HEK293 (cell line): Measurements from ENCODE around the gene NGB.
"Not testable (repeated sequence)": the region's sequence is repeated elsewhere in the genome, so short reads cannot be mapped to it uniquely, and the experiment has no call there.

Experiments
- CTCF ChIA-PET: fragments of 350-600 bp; formaldehyde crosslinking; extraction: SDS; loops from one replicate; lab custom pipeline; 2021; ENCODE audit warnings: antibody characterized with exemption; lab: Yijun Ruan, JAX
- POLR2A ChIA-PET: fragments of 300-600 bp; formaldehyde crosslinking; extraction: SDS; loops from one replicate; lab custom pipeline; 2020; ENCODE audit warnings: antibody characterized with exemption, inconsistent platforms; lab: Yijun Ruan, JAX
- H3K27ac ChIP-seq: fragments of 200-500 bp; sonication (Bioruptor generic); 2 replicates; pipeline ENCODE4 v1.5.1; 2014; ENCODE audit warnings: low read depth, low read length, control low read depth, inconsistent platforms; ENCODE audit errors: extremely low read depth
- H3K36me3 ChIP-seq, 2 experiments: fragments of 200-500 bp in 1 of 2; sonication (Bioruptor generic) in 1 of 2; 1 replicate in 1 of 2; 2 replicates in 1 of 2; pipeline ENCODE4 v1.5.1; 2014 to 2017; ENCODE audit warnings: inconsistent platforms in 2 of 2, low read length in 2 of 2; ENCODE audit not compliant: control insufficient read depth in 2 of 2, insufficient read depth in 1 of 2
- H3K4me1 ChIP-seq: fragments of 200-500 bp; sonication (Bioruptor generic); 2 replicates; pipeline ENCODE4 v1.5.1; 2014; ENCODE audit warnings: mild to moderate bottlenecking, low read length, inconsistent platforms; ENCODE audit not compliant: control insufficient read depth, insufficient read depth
- H3K4me3 ChIP-seq: 2 replicates; pipeline ENCODE4 v1.5.1; 2011; ENCODE audit warnings: low read depth, mild to moderate bottlenecking, control low read depth, low read length, moderate library complexity
- H3K9me3 ChIP-seq: fragments of 200-500 bp; sonication (Bioruptor generic); 2 replicates; pipeline ENCODE4 v1.5.1; 2014; ENCODE audit warnings: low read depth, low read length, inconsistent platforms; ENCODE audit not compliant: control insufficient read depth, insufficient read depth
- RBAK ChIP-seq: fragments of 450-650 bp; formaldehyde crosslinking; IDR thresholded peaks from 2 replicates; pipeline ENCODE4 v1.5.1; 2016; ENCODE audit warnings: missing biosample characterization, missing genetic modification characterization
- SETDB1 ChIP-seq: IDR thresholded peaks from one replicate; pipeline ENCODE4 v1.6.1; 2017; ENCODE audit warnings: mild to moderate bottlenecking, low read length, moderate library complexity, mixed read lengths; ENCODE audit not compliant: insufficient read length
- ZBTB8A ChIP-seq: fragments of 450-650 bp; formaldehyde crosslinking; IDR thresholded peaks from 2 replicates; pipeline ENCODE4 v1.5.1; 2016; ENCODE audit warnings: missing biosample characterization, missing genetic modification characterization
- ZNF140 ChIP-seq: fragments of 450-650 bp; formaldehyde crosslinking; IDR thresholded peaks from 2 replicates; pipeline ENCODE4 v1.5.1; 2016; ENCODE audit warnings: missing biosample characterization, missing genetic modification characterization
- ZNF202 ChIP-seq: fragments of 450-650 bp; formaldehyde crosslinking; IDR thresholded peaks from 2 replicates; pipeline ENCODE4 v1.5.1; 2016; ENCODE audit warnings: missing biosample characterization, missing genetic modification characterization, borderline replicate concordance
- ZNF394 ChIP-seq: fragments of 450-650 bp; formaldehyde crosslinking; IDR thresholded peaks from 2 replicates; pipeline ENCODE4 v1.5.1; 2016; ENCODE audit warnings: missing biosample characterization, missing genetic modification characterization, mild to moderate bottlenecking, moderate library complexity, borderline replicate concordance
- ZNF426 ChIP-seq: fragments of 450-650 bp; formaldehyde crosslinking; IDR thresholded peaks from 2 replicates; pipeline ENCODE4 v1.5.1; 2017; ENCODE audit warnings: missing biosample characterization, missing genetic modification characterization, mild to moderate bottlenecking, inconsistent platforms, moderate library complexity
- ZNF433 ChIP-seq: fragments of 450-650 bp; formaldehyde crosslinking; IDR thresholded peaks from 2 replicates; pipeline ENCODE4 v1.5.1; 2016; ENCODE audit warnings: missing biosample characterization, missing genetic modification characterization, low read depth
- ZNF48 ChIP-seq: fragments of 450-650 bp; formaldehyde crosslinking; IDR thresholded peaks from 2 replicates; pipeline ENCODE4 v1.5.1; 2016; ENCODE audit warnings: missing biosample characterization, missing genetic modification characterization
- ZNF510 ChIP-seq: fragments of 450-650 bp; formaldehyde crosslinking; IDR thresholded peaks from 2 replicates; pipeline ENCODE4 v1.5.1; 2018; ENCODE audit warnings: mild to moderate bottlenecking, missing genetic modification characterization, missing biosample characterization; ENCODE audit not compliant: insufficient replicate concordance
- ZNF555 ChIP-seq: fragments of 450-650 bp; formaldehyde crosslinking; conservative IDR thresholded peaks from 2 replicates; pipeline ENCODE4 v1.5.1; 2017; ENCODE audit warnings: missing biosample characterization, mild to moderate bottlenecking, missing genetic modification characterization, inconsistent platforms
- ZNF558 ChIP-seq: fragments of 450-650 bp; formaldehyde crosslinking; IDR thresholded peaks from 2 replicates; pipeline ENCODE4 v1.5.1; 2016; ENCODE audit warnings: missing biosample characterization, missing genetic modification characterization
- ZNF560 ChIP-seq: fragments of 450-650 bp; formaldehyde crosslinking; IDR thresholded peaks from 2 replicates; pipeline ENCODE4 v1.5.1; 2017; ENCODE audit warnings: missing biosample characterization, missing genetic modification characterization, borderline replicate concordance
- ZNF623 ChIP-seq: fragments of 450-650 bp; formaldehyde crosslinking; IDR thresholded peaks from 2 replicates; pipeline ENCODE4 v1.5.1; 2016; ENCODE audit warnings: missing biosample characterization, missing genetic modification characterization
- ZNF664 ChIP-seq: fragments of 450-650 bp; formaldehyde crosslinking; IDR thresholded peaks from 2 replicates; pipeline ENCODE4 v1.5.1; 2016; ENCODE audit warnings: missing biosample characterization, missing genetic modification characterization
- ZNF747 ChIP-seq: fragments of 450-650 bp; formaldehyde crosslinking; IDR thresholded peaks from 2 replicates; pipeline ENCODE4 v1.5.1; 2016; ENCODE audit warnings: missing biosample characterization, missing genetic modification characterization
- TF ChIP-seq, protein P1 (sequence below): fragments of 450-650 bp; formaldehyde crosslinking; IDR thresholded peaks from 2 replicates; pipeline ENCODE4 v1.5.1; 2017; ENCODE audit warnings: missing biosample characterization, missing genetic modification characterization
- TF ChIP-seq, protein P2 (sequence below): fragments of 450-650 bp; formaldehyde crosslinking; conservative IDR thresholded peaks from 2 replicates; pipeline ENCODE4 v1.5.1; 2016; ENCODE audit warnings: low read depth, missing biosample characterization, missing genetic modification characterization
- TF ChIP-seq, protein P3 (sequence below): fragments of 450-650 bp; formaldehyde crosslinking; conservative IDR thresholded peaks from 2 replicates; pipeline ENCODE4 v1.5.1; 2016; ENCODE audit warnings: low read depth, missing biosample characterization, missing genetic modification characterization

NGB gene

DNA sequence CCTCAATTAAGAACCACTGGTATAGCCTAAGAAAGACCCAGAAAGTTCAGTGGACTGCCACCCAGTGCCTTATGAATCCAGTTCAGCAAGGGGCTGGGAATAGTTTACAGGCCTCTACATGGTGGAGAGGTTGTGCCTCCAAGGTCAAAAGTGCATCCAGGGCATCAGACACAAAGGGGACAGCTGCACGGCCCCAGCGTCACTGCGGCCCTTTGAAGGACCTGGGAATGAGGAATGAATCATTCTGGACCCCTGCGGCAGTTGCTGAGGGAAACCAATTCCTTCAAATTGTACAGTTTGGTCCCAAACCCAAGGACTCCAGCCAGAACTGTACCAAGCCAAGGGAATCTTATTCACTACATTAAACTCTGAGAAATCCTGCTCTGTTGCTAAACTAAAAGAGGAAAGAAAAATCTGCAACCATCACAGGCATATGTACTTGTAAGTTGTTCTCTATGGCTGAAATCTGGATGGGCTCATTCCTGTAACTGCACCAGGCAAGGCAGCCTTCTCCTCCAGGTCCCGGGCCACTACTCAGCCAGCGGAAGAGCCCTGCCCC lies 10.9 kb upstream of the NGB start:
- H3K4me3 ChIP-seq, result no peak overlapping the region
- ChIA-PET CTCF (interaction anchor here (0.6 kb wide), 3 partner anchors 21 to 165 kb away, joined by 3 to 5 read pairs (median 4); no protein-coding TSS in a partner anchor), POLR2A (no interaction called here)
- peaks cover 3 to 85% of the 10 kb centered on the region in 2 experiments; a peak in 2 of 3 replicates for H3K36me3 ChIP-seq
- no peaks in the 10 kb centered on the region for H3K4me1 ChIP-seq
- TF ChIP-seq RBAK (no peak), ZNF747 (no peak), SETDB1 (no peak), ZNF48 (tag by site-specific recombination) (no peak)
- TF ChIP-seq, protein P1, sequence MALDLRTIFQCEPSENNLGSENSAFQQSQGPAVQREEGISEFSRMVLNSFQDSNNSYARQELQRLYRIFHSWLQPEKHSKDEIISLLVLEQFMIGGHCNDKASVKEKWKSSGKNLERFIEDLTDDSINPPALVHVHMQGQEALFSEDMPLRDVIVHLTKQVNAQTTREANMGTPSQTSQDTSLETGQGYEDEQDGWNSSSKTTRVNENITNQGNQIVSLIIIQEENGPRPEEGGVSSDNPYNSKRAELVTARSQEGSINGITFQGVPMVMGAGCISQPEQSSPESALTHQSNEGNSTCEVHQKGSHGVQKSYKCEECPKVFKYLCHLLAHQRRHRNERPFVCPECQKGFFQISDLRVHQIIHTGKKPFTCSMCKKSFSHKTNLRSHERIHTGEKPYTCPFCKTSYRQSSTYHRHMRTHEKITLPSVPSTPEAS (tag by site-specific recombination), result no peak
- no peaks in the 10 kb centered on the region for H3K9me3 ChIP-seq
- no peak overlapping the region for H3K27ac ChIP-seq

DNA sequence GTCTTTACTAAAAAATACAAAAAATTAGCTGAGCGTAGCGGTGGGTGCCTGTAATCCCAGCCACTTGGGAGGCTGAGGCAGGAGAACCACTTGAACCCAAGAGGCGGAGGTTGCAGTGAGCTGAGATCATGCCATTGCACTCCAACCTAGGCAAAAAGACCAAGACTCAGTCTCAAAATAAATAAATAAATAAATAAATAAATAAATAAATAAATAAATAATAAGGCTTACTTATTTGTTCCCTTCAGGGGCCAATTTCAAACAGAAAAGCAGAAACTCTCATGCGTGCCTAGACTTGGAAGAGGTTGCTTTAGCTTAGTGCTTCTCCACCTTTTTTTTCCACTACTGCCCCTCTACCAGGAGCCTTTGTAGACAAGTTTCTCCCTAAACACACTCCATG lies 9.9 kb upstream of the NGB start:
- H3K36me3 ChIP-seq, result peaks cover 3 to 81% of the 10 kb centered on the region in 2 experiments; a peak in 2 of 3 replicates
- CTCF ChIA-PET, result interaction anchor here (1.0 to 1.2 kb wide), 2 partner anchors 10 to 127 kb away, joined by 3 read pairs; no protein-coding TSS in a partner anchor
- TF ChIP-seq ZNF510 (tag by site-specific recombination), result peak; percentile 28
- TF ChIP-seq, protein P2, sequence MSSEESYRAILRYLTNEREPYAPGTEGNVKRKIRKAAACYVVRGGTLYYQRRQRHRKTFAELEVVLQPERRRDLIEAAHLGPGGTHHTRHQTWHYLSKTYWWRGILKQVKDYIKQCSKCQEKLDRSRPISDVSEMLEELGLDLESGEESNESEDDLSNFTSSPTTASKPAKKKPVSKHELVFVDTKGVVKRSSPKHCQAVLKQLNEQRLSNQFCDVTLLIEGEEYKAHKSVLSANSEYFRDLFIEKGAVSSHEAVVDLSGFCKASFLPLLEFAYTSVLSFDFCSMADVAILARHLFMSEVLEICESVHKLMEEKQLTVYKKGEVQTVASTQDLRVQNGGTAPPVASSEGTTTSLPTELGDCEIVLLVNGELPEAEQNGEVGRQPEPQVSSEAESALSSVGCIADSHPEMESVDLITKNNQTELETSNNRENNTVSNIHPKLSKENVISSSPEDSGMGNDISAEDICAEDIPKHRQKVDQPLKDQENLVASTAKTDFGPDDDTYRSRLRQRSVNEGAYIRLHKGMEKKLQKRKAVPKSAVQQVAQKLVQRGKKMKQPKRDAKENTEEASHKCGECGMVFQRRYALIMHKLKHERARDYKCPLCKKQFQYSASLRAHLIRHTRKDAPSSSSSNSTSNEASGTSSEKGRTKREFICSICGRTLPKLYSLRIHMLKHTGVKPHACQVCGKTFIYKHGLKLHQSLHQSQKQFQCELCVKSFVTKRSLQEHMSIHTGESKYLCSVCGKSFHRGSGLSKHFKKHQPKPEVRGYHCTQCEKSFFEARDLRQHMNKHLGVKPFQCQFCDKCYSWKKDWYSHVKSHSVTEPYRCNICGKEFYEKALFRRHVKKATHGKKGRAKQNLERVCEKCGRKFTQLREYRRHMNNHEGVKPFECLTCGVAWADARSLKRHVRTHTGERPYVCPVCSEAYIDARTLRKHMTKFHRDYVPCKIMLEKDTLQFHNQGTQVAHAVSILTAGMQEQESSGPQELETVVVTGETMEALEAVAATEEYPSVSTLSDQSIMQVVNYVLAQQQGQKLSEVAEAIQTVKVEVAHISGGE (tag by site-specific recombination), result peak; percentile 65
- TF ChIP-seq ZNF433, result 0 out of 2 replicates have a peak, but pooled peaks have one; percentile 6
- TF ChIP-seq ZNF426 (tag by site-specific recombination), result peak; percentile 72
- peak; percentile 86 for TF ChIP-seq ZNF394 (tag by site-specific recombination)
- peak; percentile 59 for TF ChIP-seq ZNF623
- peak; percentile 56; the same call in 1 of the 2 replicates for TF ChIP-seq ZNF558 (tag by site-specific recombination)
- 0 out of 2 replicates have a peak, but pooled peaks have one; percentile 22 for TF ChIP-seq ZNF560 (tag by site-specific recombination)
- TF ChIP-seq ZNF664 (tag by site-specific recombination), result 0 out of 2 replicates have a peak, but pooled peaks have one; percentile 22
- peak; percentile 51 for TF ChIP-seq ZNF555
- 0 out of 2 replicates have a peak, but pooled peaks have one; percentile 38 for TF ChIP-seq ZNF202 (tag by site-specific recombination)
- peak; percentile 68 for TF ChIP-seq ZBTB8A
- TF ChIP-seq ZNF140, result 0 out of 2 replicates have a peak, but pooled peaks have one; percentile 38
- TF ChIP-seq, protein P3, sequence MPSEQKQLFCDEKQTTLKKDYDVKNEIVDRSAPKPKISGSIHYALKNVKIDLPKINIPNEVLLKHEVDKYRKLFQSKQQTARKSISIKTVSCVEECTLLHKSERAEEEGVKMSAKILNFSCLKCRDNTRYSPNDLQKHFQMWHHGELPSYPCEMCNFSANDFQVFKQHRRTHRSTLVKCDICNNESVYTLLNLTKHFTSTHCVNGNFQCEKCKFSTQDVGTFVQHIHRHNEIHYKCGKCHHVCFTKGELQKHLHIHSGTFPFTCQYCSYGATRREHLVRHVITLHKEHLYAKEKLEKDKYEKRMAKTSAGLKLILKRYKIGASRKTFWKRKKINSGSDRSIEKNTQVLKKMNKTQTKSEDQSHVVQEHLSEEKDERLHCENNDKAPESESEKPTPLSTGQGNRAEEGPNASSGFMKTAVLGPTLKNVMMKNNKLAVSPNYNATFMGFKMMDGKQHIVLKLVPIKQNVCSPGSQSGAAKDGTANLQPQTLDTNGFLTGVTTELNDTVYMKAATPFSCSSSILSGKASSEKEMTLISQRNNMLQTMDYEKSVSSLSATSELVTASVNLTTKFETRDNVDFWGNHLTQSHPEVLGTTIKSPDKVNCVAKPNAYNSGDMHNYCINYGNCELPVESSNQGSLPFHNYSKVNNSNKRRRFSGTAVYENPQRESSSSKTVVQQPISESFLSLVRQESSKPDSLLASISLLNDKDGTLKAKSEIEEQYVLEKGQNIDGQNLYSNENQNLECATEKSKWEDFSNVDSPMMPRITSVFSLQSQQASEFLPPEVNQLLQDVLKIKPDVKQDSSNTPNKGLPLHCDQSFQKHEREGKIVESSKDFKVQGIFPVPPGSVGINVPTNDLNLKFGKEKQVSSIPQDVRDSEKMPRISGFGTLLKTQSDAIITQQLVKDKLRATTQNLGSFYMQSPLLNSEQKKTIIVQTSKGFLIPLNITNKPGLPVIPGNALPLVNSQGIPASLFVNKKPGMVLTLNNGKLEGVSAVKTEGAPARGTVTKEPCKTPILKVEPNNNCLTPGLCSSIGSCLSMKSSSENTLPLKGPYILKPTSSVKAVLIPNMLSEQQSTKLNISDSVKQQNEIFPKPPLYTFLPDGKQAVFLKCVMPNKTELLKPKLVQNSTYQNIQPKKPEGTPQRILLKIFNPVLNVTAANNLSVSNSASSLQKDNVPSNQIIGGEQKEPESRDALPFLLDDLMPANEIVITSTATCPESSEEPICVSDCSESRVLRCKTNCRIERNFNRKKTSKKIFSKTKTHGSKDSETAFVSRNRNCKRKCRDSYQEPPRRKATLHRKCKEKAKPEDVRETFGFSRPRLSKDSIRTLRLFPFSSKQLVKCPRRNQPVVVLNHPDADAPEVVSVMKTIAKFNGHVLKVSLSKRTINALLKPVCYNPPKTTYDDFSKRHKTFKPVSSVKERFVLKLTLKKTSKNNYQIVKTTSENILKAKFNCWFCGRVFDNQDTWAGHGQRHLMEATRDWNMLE, result peak; percentile 79
- H3K27ac ChIP-seq, POLR2A ChIA-PET, H3K9me3 ChIP-seq, H3K4me3 ChIP-seq, H3K4me1 ChIP-seq: not testable (repeated sequence)
